Heart left ventricle (tissue), 13 donors: ENCODE results near the gene ARPC5L.

Experiments
- POLR2A ChIP-seq, 2 donors: fragments of 450-650 bp; IDR thresholded peaks; one replicate each; pipeline ENCODE4 v1.6.1; 2017; ENCODE audit warnings: antibody characterized with exemption in 2 of 2, mild to moderate bottlenecking in 2 of 2, moderate library complexity in 2 of 2
- TF ChIP-seq, protein P1 (sequence below), 12 donors: fragments of 200-600 bp; sonication (generic) in 4 of 12; IDR thresholded peaks; one replicate each; pipeline versions ENCODE4 v1.5.0 to v1.8.0; 2018 to 2022; ENCODE audit warnings: antibody characterized with exemption in 12 of 12, mild to moderate bottlenecking in 5 of 12
- donor health status: ischemic (EF 13 %, LVEDD 7.1; RV severe dilation, severe dysfunction).
- donor health status: DM: no; HTN: yes; CAD: no.
- donor health status: DM: no; HTN: no; CAD: no.
- donor health status: ischemic (EF 25% LVEDD 6.9; RV normal size, moderate dysfunction).
- donor health status: ischemic (EF 25% LVEDD 5.7; RV mildly dilated, moderate dysfunction).
- donor health status: ischemic (EF 35%, LVEDD 5.7; RV mildly dilated, moderate dysfunction).
- donor health status: nonischemic (EF 11% LVEDD 7.7; RV severe dilation, severe dysfunction).
- donor health status: DM: yes; HTN: yes; CAD: no.
- donor health status: PGD.
- donor health status: ischemic (EF 29% LVEDD 5.4; RV normal size, mild dysfunction).
- donor health status: nonischemic (EF 23%, LVEDD 6.1; RV moderate dilation, normal function).

DNA sequence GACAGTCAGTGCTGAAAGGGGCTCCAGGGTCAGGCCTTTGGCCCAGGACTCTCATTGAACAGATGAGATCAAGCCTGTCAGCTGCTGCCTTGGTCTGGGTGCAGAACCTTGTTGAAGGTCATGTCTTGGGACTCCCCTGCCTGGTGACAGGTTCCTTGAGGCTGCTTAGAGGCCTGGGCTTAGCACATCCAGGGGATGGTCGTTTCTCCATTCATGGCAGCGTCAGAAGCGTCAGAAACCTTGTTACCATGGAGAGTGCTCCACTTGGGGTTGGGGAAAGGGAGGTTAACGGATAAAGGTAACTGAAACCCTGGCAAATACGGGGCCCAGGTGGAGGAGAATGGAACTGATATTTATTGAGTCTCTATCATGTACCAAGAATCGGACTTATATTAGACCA is 8.8 kb downstream of the ARPC5L start:
- TF ChIP-seq POLR2A (IDR thresholded peaks at IDR 0.05): no peak
- TF ChIP-seq, protein P1, sequence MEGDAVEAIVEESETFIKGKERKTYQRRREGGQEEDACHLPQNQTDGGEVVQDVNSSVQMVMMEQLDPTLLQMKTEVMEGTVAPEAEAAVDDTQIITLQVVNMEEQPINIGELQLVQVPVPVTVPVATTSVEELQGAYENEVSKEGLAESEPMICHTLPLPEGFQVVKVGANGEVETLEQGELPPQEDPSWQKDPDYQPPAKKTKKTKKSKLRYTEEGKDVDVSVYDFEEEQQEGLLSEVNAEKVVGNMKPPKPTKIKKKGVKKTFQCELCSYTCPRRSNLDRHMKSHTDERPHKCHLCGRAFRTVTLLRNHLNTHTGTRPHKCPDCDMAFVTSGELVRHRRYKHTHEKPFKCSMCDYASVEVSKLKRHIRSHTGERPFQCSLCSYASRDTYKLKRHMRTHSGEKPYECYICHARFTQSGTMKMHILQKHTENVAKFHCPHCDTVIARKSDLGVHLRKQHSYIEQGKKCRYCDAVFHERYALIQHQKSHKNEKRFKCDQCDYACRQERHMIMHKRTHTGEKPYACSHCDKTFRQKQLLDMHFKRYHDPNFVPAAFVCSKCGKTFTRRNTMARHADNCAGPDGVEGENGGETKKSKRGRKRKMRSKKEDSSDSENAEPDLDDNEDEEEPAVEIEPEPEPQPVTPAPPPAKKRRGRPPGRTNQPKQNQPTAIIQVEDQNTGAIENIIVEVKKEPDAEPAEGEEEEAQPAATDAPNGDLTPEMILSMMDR (IDR thresholded peaks at IDR 0.05): no peak
